H9 (cell line): ENCODE measurements around the gene CCSER1. TPM values are rescaled to one million over a fixed set of nuclear protein-coding genes. Genes with fewer than 3 reads are reported as not detected.

ENCODE experiments used
- DNase-seq: peaks from one replicate; pipeline ENCODE4 v3.0.0-alpha.2; 2017
- H2AFZ ChIP-seq: one replicate; pipeline ENCODE4 v1.6.1; 2013; ENCODE audit warnings: mild to moderate bottlenecking, low read length, control low read depth, moderate library complexity
- H2AK5ac ChIP-seq: 2 replicates; pipeline ENCODE4 v1.6.1; 2013; ENCODE audit warnings: low read length, control low read depth, mixed read lengths; ENCODE audit not compliant: insufficient read length
- H2BK120ac ChIP-seq: one replicate; pipeline ENCODE4 v1.6.1; 2013; ENCODE audit warnings: low read depth, mild to moderate bottlenecking, low read length, control low read depth, inconsistent platforms; ENCODE audit not compliant: poor library complexity, severe bottlenecking
- H2BK12ac ChIP-seq: 2 replicates; pipeline ENCODE4 v1.6.1; 2013; ENCODE audit warnings: low read length, control low read depth, mixed read lengths, low read depth; ENCODE audit not compliant: insufficient read length
- H2BK15ac ChIP-seq: 2 replicates; pipeline ENCODE4 v1.6.1; 2013; ENCODE audit warnings: low read depth, low read length, control low read depth
- H2BK20ac ChIP-seq: one replicate; pipeline ENCODE4 v1.6.1; 2013; ENCODE audit warnings: low read depth, mild to moderate bottlenecking, low read length, control low read depth, inconsistent platforms; ENCODE audit not compliant: poor library complexity, severe bottlenecking
- H2BK5ac ChIP-seq: 2 replicates; pipeline ENCODE4 v1.6.1; 2013; ENCODE audit warnings: low read length, control low read depth, mixed read lengths; ENCODE audit not compliant: insufficient read length
- H3K14ac ChIP-seq: 2 replicates; pipeline ENCODE4 v1.6.1; 2013; ENCODE audit warnings: low read length, control low read depth; ENCODE audit not compliant: insufficient read depth
- H3K18ac ChIP-seq: 2 replicates; pipeline ENCODE4 v1.6.1; 2013; ENCODE audit warnings: low read depth, mild to moderate bottlenecking, mixed read lengths, low read length, control low read depth; ENCODE audit not compliant: insufficient read length
- H3K23ac ChIP-seq: 2 replicates; pipeline ENCODE4 v1.6.1; 2013; ENCODE audit warnings: low read length, control low read depth, mixed read lengths, low read depth; ENCODE audit not compliant: insufficient read length
- H3K23me2 ChIP-seq: 2 replicates; pipeline ENCODE4 v1.6.1; 2013; ENCODE audit warnings: low read depth, mild to moderate bottlenecking, mixed read lengths, low read length, control low read depth; ENCODE audit not compliant: insufficient read length, poor library complexity, severe bottlenecking
- H3K27ac ChIP-seq: 2 replicates; pipeline ENCODE4 v1.5.1; 2013; ENCODE audit warnings: low read length, control low read depth, mixed read lengths, low read depth; ENCODE audit not compliant: insufficient read length
- H3K27me3 ChIP-seq: 2 replicates; pipeline ENCODE4 v1.6.1; 2013; ENCODE audit warnings: low read length, control low read depth, inconsistent platforms; ENCODE audit not compliant: insufficient read depth
- H3K4ac ChIP-seq: 2 replicates; pipeline ENCODE4 v1.6.1; 2013; ENCODE audit warnings: low read depth, mild to moderate bottlenecking, control low read depth, inconsistent platforms, low read length, moderate library complexity
- H3K4me1 ChIP-seq: 2 replicates; pipeline ENCODE4 v1.6.1; 2013; ENCODE audit warnings: low read length, control low read depth, inconsistent platforms; ENCODE audit not compliant: insufficient read depth
- H3K4me2 ChIP-seq: 2 replicates; pipeline ENCODE4 v1.6.1; 2013; ENCODE audit warnings: low read length, control low read depth, mixed read lengths; ENCODE audit not compliant: insufficient read length, insufficient read depth
- H3K56ac ChIP-seq: 2 replicates; pipeline ENCODE4 v1.6.1; 2013; ENCODE audit warnings: low read depth, mild to moderate bottlenecking, mixed read lengths, low read length, control low read depth; ENCODE audit not compliant: insufficient read length
- H3K79me1 ChIP-seq: 2 replicates; pipeline ENCODE4 v1.6.1; 2013; ENCODE audit warnings: low read depth, mild to moderate bottlenecking, moderate library complexity, low read length, control low read depth, inconsistent platforms; ENCODE audit not compliant: insufficient read depth, poor library complexity, severe bottlenecking
- H3K79me2 ChIP-seq: 2 replicates; pipeline ENCODE4 v1.6.1; 2013; ENCODE audit warnings: low read length, control low read depth, inconsistent platforms; ENCODE audit not compliant: insufficient read depth
- H3K9ac ChIP-seq: 2 replicates; pipeline ENCODE4 v1.6.1; 2013; ENCODE audit warnings: low read length, control low read depth, mixed read lengths; ENCODE audit not compliant: insufficient read length; ENCODE audit errors: extremely low read depth
- H3K9me3 ChIP-seq: one replicate; pipeline ENCODE4 v1.6.1; 2013; ENCODE audit warnings: low read depth, low read length, inconsistent platforms; ENCODE audit not compliant: control insufficient read depth
- H3T11ph ChIP-seq: one replicate; pipeline ENCODE4 v1.6.1; 2013; ENCODE audit warnings: mild to moderate bottlenecking, low read length, control low read depth, inconsistent platforms
- H4K20me1 ChIP-seq: one replicate; pipeline ENCODE4 v1.6.1; 2013; ENCODE audit not compliant: control insufficient read depth, insufficient read length, insufficient read depth
- H4K5ac ChIP-seq: 2 replicates; pipeline ENCODE4 v1.6.1; 2013; ENCODE audit warnings: low read depth, mild to moderate bottlenecking, mixed read lengths, low read length, control low read depth; ENCODE audit not compliant: insufficient read length
- H4K8ac ChIP-seq: replicated peaks from 2 replicates; pipeline ENCODE4 v1.6.1; 2013; ENCODE audit warnings: low read length, control low read depth, mixed read lengths, low read depth; ENCODE audit not compliant: insufficient read length
- H4K91ac ChIP-seq: 2 replicates; pipeline ENCODE4 v1.6.1; 2013; ENCODE audit warnings: low read depth, mild to moderate bottlenecking, moderate library complexity, mixed read lengths, low read length, control low read depth; ENCODE audit not compliant: insufficient read length
- H3K27ac Mint-ChIP-seq, 3 experiments: 2 replicates in 2 of 3; 3 replicates in 1 of 3; pipeline ENCODE4 v1.8.0; 2020 to 2021; ENCODE audit warnings: mixed read lengths in 3 of 3, mild to moderate bottlenecking in 1 of 3, moderate library complexity in 1 of 3
- H3K27me3 Mint-ChIP-seq: 2 replicates; pipeline ENCODE4 v1.8.0; 2021; ENCODE audit warnings: low read depth, mild to moderate bottlenecking, moderate library complexity, mixed read lengths
- H3K36me3 Mint-ChIP-seq, 3 experiments: 2 replicates in 2 of 3; 3 replicates in 1 of 3; pipeline ENCODE4 v1.8.0; 2020 to 2021; ENCODE audit warnings: low read depth in 3 of 3, mixed read lengths in 3 of 3; ENCODE audit not compliant: insufficient read depth in 1 of 3
- H3K4me1 Mint-ChIP-seq, 2 experiments: 2 replicates each; pipeline ENCODE4 v1.8.0; 2020; ENCODE audit warnings: mixed read lengths in 2 of 2
- H3K4me3 Mint-ChIP-seq, 2 experiments: 2 replicates in 1 of 2; 3 replicates in 1 of 2; pipeline ENCODE4 v1.8.0; 2020 to 2021; ENCODE audit warnings: mild to moderate bottlenecking in 2 of 2, mixed read lengths in 2 of 2, moderate library complexity in 1 of 2
- H3K9me3 Mint-ChIP-seq, 2 experiments: 2 replicates in 1 of 2; 3 replicates in 1 of 2; pipeline ENCODE4 v1.8.0; 2020; ENCODE audit warnings: mild to moderate bottlenecking in 2 of 2, mixed read lengths in 2 of 2, moderate library complexity in 1 of 2
- CTCF ChIP-seq: fragments of 200-600 bp; sonication (generic); conservative IDR thresholded peaks from 3 replicates; pipeline ENCODE4 v1.8.0; 2021; ENCODE audit warnings: antibody characterized with exemption, mild to moderate bottlenecking
- WGBS: extraction: QIAGEN DNeasy Blood & Tissue Kit; methylation state at CpG from one replicate; pipeline ENCODE4 v1.1.7; 2013; ENCODE audit warnings: missing lambda C conversion rate, low lambda C conversion rate, mixed read lengths; ENCODE audit not compliant: insufficient read length; ENCODE audit errors: extremely low coverage; 5-methylcytosine and 5-hydroxymethylcytosine counted together
- total RNA-seq: library from RNA; stranded (reverse); gene quantifications from 2 replicates; pipeline ENCODE4 v1.2.1, GENCODE V29; 2021

CCSER1 gene
- total RNA-seq, 1 experiment from 2014 or later = 0.37 TPM

- Histone ChIP-seq H3K27ac (no peak overlapping the region), H3K18ac (no peak overlapping the region), H3K4ac (no peak overlapping the region), H2BK15ac (no peak overlapping the region), H3K56ac (no peak overlapping the region), H4K5ac (no peak overlapping the region), H3K79me2 (no peaks in the 10 kb centered on the region), H2BK20ac (no peak overlapping the region), H3K27me3 (no peaks in the 10 kb centered on the region), H3K4me2 (no peak overlapping the region), H2BK120ac (no peak overlapping the region), H3K14ac (no peak overlapping the region), H3K23me2 (no peaks in the 10 kb centered on the region), H4K20me1 (no peaks in the 10 kb centered on the region), H4K8ac (no peak overlapping the region), H2BK5ac (no peak overlapping the region), H3K9me3 (peaks cover 15% of the 10 kb centered on the region), H3K4me1 (no peaks in the 10 kb centered on the region), H2AFZ (no peak overlapping the region), H4K91ac (no peak overlapping the region), H3K23ac (no peak overlapping the region), H2BK12ac (no peak overlapping the region), H2AK5ac (no peak overlapping the region), H3K9ac (no peak overlapping the region), H3K79me1 (no peaks in the 10 kb centered on the region), H3T11ph (no peak overlapping the region)
- Mint-ChIP-seq H3K4me3 (no peak overlapping the region), H3K36me3 (peaks cover 0 to 25% (median 10%) of the 10 kb centered on the region in 3 experiments; a peak in 4 of 7 replicates), H3K27me3 (no peaks in the 10 kb centered on the region), H3K9me3 (peaks cover 9 to 20% of the 10 kb centered on the region in 2 experiments; a peak in 4 of 5 replicates), H3K4me1 (no peaks in the 10 kb centered on the region), H3K27ac (no peak overlapping the region)
- WGBS = no CpG with 5 or more reads among the region's 6 CpGs
- no peak for DNase-seq
- TF ChIP-seq CTCF = no peak
Observed at GRCh38 chr4:90457817-90458216, 330.6 kb downstream of the CCSER1 start.
